GM20000 (cell line): ENCODE measurements around the gene EPSTI1.

Source experiments
- DNase-seq: peaks from one replicate; pipeline ENCODE4 v3.0.0; 2012; ENCODE audit warnings: low spot score
- TF ChIP-seq, protein P1 (sequence below): IDR thresholded peaks from 2 replicates; pipeline ENCODE4 v1.5.1; 2012; ENCODE audit warnings: mild to moderate bottlenecking, control low read depth; ENCODE audit errors: extremely low read depth, missing control alignments

The EPSTI1 gene

DNA sequence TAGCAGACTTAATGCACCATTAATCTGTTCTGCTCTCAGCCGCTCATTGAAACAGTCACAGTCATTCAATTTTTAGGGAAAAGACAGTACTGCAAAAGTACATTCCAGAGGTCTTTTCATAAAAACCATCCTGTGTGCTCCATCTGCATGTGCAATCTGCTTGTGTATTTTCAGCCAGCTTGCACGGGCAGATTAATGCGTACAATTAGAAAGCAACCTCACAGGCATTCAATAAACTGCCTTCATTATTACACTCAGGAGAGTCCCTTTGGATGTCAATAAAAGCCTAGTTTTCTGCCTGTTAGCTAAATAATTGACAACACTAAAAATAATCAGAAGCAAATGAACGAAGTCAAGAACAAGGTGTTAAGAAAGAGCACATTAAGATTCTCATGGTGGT is 41.9 kb downstream of the EPSTI1 start:
- DNase-seq: no peak
- TF ChIP-seq, protein P1, sequence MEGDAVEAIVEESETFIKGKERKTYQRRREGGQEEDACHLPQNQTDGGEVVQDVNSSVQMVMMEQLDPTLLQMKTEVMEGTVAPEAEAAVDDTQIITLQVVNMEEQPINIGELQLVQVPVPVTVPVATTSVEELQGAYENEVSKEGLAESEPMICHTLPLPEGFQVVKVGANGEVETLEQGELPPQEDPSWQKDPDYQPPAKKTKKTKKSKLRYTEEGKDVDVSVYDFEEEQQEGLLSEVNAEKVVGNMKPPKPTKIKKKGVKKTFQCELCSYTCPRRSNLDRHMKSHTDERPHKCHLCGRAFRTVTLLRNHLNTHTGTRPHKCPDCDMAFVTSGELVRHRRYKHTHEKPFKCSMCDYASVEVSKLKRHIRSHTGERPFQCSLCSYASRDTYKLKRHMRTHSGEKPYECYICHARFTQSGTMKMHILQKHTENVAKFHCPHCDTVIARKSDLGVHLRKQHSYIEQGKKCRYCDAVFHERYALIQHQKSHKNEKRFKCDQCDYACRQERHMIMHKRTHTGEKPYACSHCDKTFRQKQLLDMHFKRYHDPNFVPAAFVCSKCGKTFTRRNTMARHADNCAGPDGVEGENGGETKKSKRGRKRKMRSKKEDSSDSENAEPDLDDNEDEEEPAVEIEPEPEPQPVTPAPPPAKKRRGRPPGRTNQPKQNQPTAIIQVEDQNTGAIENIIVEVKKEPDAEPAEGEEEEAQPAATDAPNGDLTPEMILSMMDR: no peak

- no peak for DNase-seq
- TF ChIP-seq, protein P1: no peak
Observed at GRCh38 chr13:42947925-42948324, 44.1 kb downstream of the EPSTI1 start.

GRCh38 chr13:42946927-42947326 is 45.1 kb downstream of the EPSTI1 start:
- TF ChIP-seq, protein P1: no peak
- DNase-seq: no peak

- no peak for DNase-seq
- TF ChIP-seq, protein P1: no peak
Observed at GRCh38 chr13:42929886-42930535, 62.0 kb downstream of the EPSTI1 start.

DNA sequence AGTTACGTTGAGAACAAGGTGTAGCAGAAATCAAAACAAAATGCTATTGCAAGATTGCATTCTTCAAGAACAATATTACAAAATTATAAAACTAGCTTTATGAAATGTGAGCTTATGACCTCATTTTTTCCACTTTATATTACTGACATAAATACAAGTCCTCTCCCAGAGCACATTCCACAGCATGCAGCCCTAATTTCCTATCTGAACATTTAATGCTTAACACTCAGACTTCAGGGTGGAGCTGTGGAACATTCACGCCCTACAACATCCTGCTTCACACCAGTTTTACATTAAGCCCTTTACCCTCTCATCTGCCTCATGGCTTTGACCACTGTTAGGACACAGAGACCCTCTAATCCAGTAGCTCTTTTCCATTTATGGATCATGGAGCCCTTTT is 65.5 kb downstream of the EPSTI1 start:
- no peak for DNase-seq
- TF ChIP-seq, protein P1: no peak

- TF ChIP-seq, protein P1: no peak
- no peak for DNase-seq
Observed at GRCh38 chr13:42926043-42926442, 66.0 kb downstream of the EPSTI1 start.

DNA sequence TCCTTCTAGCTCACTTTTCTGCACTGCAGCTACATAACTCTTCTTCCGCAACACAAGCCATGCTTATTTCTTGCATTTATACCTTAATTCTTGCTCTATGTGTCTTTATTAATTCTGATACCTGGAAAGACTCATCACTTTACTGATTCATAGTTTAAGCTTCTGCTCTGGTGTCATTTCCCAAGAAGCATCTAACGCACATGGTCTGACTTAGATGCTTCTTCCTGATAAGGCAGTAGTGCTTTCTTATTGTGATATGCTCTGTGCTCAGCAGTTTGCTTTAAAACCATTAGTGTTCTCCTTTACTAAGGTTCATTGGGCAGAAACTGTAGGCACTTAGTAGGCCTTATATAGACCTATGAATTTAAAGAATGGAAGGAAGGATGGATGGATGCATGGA is 66.4 kb downstream of the EPSTI1 start:
- TF ChIP-seq, protein P1: no peak
- DNase-seq: no peak
